SK-N-SH (cell line): Measurements from ENCODE around the gene DYRK1A.

Experiments used
- FOXM1 ChIP-seq: IDR thresholded peaks from 2 replicates; pipeline ENCODE4 v1.4.0; 2012; ENCODE audit warnings: low read depth, mild to moderate bottlenecking
- NRF1 ChIP-seq: IDR thresholded peaks from 2 replicates; pipeline ENCODE4 v1.6.1; 2012; ENCODE audit warnings: low read depth, mild to moderate bottlenecking, low read length

DNA sequence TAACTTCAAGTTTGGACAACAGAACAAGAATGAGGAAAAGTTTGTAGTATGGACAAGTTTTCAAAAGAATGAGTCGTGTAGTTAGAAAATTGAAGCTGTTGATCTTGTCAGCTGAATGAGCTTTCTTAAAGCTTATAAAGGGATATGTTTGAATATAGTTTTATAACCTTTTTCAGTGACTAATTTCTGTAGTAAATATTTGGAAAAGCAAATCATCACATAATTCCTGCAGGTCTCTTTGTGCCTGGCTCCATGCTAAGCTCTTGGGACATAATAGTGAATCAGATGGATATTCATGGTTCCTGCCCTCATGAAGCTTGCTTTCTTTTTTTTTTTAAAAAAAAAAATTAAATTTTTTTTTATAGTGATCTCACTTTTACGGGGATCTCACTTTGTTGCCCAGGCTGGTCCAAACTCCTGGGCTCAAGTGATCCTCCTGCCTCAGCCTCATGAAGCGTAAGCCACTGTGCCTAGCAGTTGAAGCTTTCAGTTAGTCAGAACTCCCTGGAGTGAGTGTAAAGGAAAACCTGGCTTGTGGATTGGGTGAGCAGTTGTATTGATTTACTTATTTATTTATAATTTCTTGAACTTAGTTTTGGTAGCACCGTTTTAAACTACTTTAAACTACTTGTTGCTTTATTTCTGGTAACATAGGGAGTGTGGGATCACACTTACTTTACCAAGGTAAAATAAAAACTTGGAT lies 15.5 kb downstream of the DYRK1A start:
- TF ChIP-seq FOXM1 = no peak
- no peak for TF ChIP-seq NRF1
